ENCODE measurements around the gene APPL2. TPM values are rescaled to one million over a fixed set of nuclear protein-coding genes. Genes with fewer than 3 reads are reported as not detected.

Gene APPL2
- total and polyA plus RNA-seq, 3 donors from 2014 or later, result 70.9 to 140 (median 129) TPM

- intact Hi-C loops (cut with DNase I; ENCODE audit: low total_unique reads), result no loop called here
- Histone ChIP-seq H3K9me3 (no peaks in the 10 kb centered on the region), H3K36me3 (ENCODE audit: low read depth, missing control alignments) (no peaks in the 10 kb centered on the region), H3K27me3 (no peaks in the 10 kb centered on the region), H3K4me3 (no peak overlapping the region), H3K27ac (peak overlapping the region; percentile 55 to 61), H3K4me1 (peaks cover 73% of the 10 kb centered on the region)
- no peak for DNase-seq
- no peak for TF ChIP-seq POLR2A (IDR thresholded peaks at IDR 0.05)
- no peak for TF ChIP-seq CTCF (IDR thresholded peaks at IDR 0.05)
- WGBS, 2 donors, result 46 to 55% methylated on average over 2 of the region's 2 CpGs
These were observed 6.6 kb downstream of the APPL2 start for GRCh38 chr12:105229371-105229770.

GRCh38 chr12:105228966-105229365 is 7.0 kb downstream of the APPL2 start:
- no peak for DNase-seq
- H3K36me3 ChIP-seq (ENCODE audit: low read depth, missing control alignments), result no peaks in the 10 kb centered on the region
- no peaks in the 10 kb centered on the region for H3K9me3 ChIP-seq
- TF ChIP-seq POLR2A (IDR thresholded peaks at IDR 0.05), result no peak
- H3K4me1 ChIP-seq, result peaks cover 73% of the 10 kb centered on the region
- H3K4me3 ChIP-seq, result no peak overlapping the region
- intact Hi-C loops (cut with DNase I; ENCODE audit: low total_unique reads), result no loop called here
- peak overlapping the region; percentile 55 to 61 for H3K27ac ChIP-seq
- WGBS, 2 donors, result 55 to 79% methylated on average over 8 of the region's 8 CpGs
- no peaks in the 10 kb centered on the region for H3K27me3 ChIP-seq

- 26 to 44% methylated on average over 1 of the region's 1 CpG for WGBS, 2 donors
- no peak for TF ChIP-seq POLR2A (IDR thresholded peaks at IDR 0.05)
- no peak for TF ChIP-seq CTCF (IDR thresholded peaks at IDR 0.05)
- Histone ChIP-seq H3K36me3 (ENCODE audit: low read depth, missing control alignments) (no peaks in the 10 kb centered on the region), H3K27me3 (no peaks in the 10 kb centered on the region), H3K9me3 (no peaks in the 10 kb centered on the region), H3K4me1 (peaks cover 73% of the 10 kb centered on the region), H3K27ac (peak overlapping the region; percentile 55 to 61), H3K4me3 (no peak overlapping the region)
- intact Hi-C loops (cut with DNase I; ENCODE audit: low total_unique reads), result no loop called here
- no peak for DNase-seq
These were observed 7.5 kb downstream of the APPL2 start for GRCh38 chr12:105228494-105228893.

- intact Hi-C loops (cut with DNase I; ENCODE audit: low total_unique reads), result no loop called here
- TF ChIP-seq POLR2A (IDR thresholded peaks at IDR 0.05) (no peak), CTCF (IDR thresholded peaks at IDR 0.05) (no peak)
- Histone ChIP-seq H3K36me3 (ENCODE audit: low read depth, missing control alignments) (no peaks in the 10 kb centered on the region), H3K27me3 (no peaks in the 10 kb centered on the region), H3K27ac (peak overlapping the region; percentile 29 to 55), H3K4me3 (no peak overlapping the region), H3K4me1 (peaks cover 77% of the 10 kb centered on the region), H3K9me3 (no peaks in the 10 kb centered on the region)
- 81 to 86% methylated on average over 3 of the region's 3 CpGs for WGBS, 2 donors
- no peak for DNase-seq
These were observed 8.1 kb downstream of the APPL2 start for GRCh38 chr12:105227879-105228278.

- DNase-seq, result peak; percentile 90
- Histone ChIP-seq H3K4me1 (peaks cover 79% of the 10 kb centered on the region), H3K36me3 (ENCODE audit: low read depth, missing control alignments) (no peaks in the 10 kb centered on the region), H3K9me3 (no peaks in the 10 kb centered on the region), H3K27ac (peak overlapping the region; percentile 36 to 81), H3K4me3 (no peak overlapping the region), H3K27me3 (no peaks in the 10 kb centered on the region)
- 30 to 40% methylated on average over 8 of the region's 8 CpGs for WGBS, 2 donors
- TF ChIP-seq POLR2A (IDR thresholded peaks at IDR 0.05) (no peak), CTCF (IDR thresholded peaks at IDR 0.05) (no peak)
- intact Hi-C loops (cut with DNase I; ENCODE audit: low total_unique reads), result no loop called here
These were observed 9.8 kb downstream of the APPL2 start for GRCh38 chr12:105226219-105226618.

Measured in testis (tissue), 3 donors.